Thymus (tissue), 14 donors: ENCODE data around the gene TBC1D23. TPM values are rescaled to one million over a fixed set of nuclear protein-coding genes. Genes with fewer than 3 reads are reported as not detected.

Experiments used
- DNase-seq, 9 donors: peaks; one replicate each; pipeline ENCODE4 v3.0.0-alpha.2; 2013; ENCODE audit warnings: low spot score in 9 of 9, low read depth in 6 of 9, missing footprints in 1 of 9
- H3K27ac ChIP-seq, 2 donors: one replicate each; pipeline ENCODE4 v1.5.1; 2013; ENCODE audit warnings: control low read depth in 1 of 2, low read depth in 1 of 2, low read length in 1 of 2, mild to moderate bottlenecking in 1 of 2, moderate library complexity in 1 of 2
- H3K27me3 ChIP-seq, 2 donors: one replicate each; pipeline ENCODE4 v1.5.1; 2013; ENCODE audit warnings: low read length in 1 of 2; ENCODE audit not compliant: control insufficient read depth in 2 of 2, insufficient read depth in 1 of 2
- H3K36me3 ChIP-seq, 2 donors: one replicate each; pipeline ENCODE4 v1.5.1; 2013; ENCODE audit warnings: low read length in 1 of 2, mild to moderate bottlenecking in 1 of 2, moderate library complexity in 1 of 2; ENCODE audit not compliant: control insufficient read depth in 2 of 2, insufficient read depth in 2 of 2
- H3K4me1 ChIP-seq, 2 donors: one replicate each; pipeline ENCODE4 v1.5.1; 2013; ENCODE audit warnings: low read length in 2 of 2; ENCODE audit not compliant: control insufficient read depth in 2 of 2, insufficient read depth in 2 of 2
- H3K4me3 ChIP-seq, 2 donors: one replicate each; pipeline ENCODE4 v1.5.1; 2013; ENCODE audit warnings: low read length in 2 of 2, control low read depth in 1 of 2, mild to moderate bottlenecking in 1 of 2
- H3K9me3 ChIP-seq, 2 donors: one replicate each; pipeline ENCODE4 v1.5.1; 2013; ENCODE audit warnings: low read length in 1 of 2, mild to moderate bottlenecking in 1 of 2; ENCODE audit not compliant: control insufficient read depth in 2 of 2, insufficient read depth in 1 of 2
- WGBS: extraction: QIAGEN DNeasy Blood & Tissue Kit; methylation state at CpG from one replicate; pipeline ENCODE4 v1.1.7; 2013; 5-methylcytosine and 5-hydroxymethylcytosine counted together
- long read RNA-seq, 10 donors: transcript quantifications; one replicate each; lab custom pipeline, GENCODE V29; 2026
- polyA plus RNA-seq: library from polyadenylated mRNA; stranded (reverse); fragments of 200-250 nt; gene quantifications from one replicate; pipeline ENCODE4 v1.2.3, GENCODE V29; 2013
- total RNA-seq: library from RNA; stranded (reverse); fragments of 120-200 nt; gene quantifications from one replicate; pipeline ENCODE4 v1.2.4, GENCODE V29; 2013
- donor health status: healthy.

TBC1D23 gene
- 26.0 TPM for total RNA-seq
- 39.6 TPM for polyA plus RNA-seq
- long read RNA-seq, donor 1, partial matches to known transcripts: 0 of 1 reads
- long read RNA-seq, donor 1, other reads (novel, unspliced or antisense): 0 of 1 reads
- long read RNA-seq, donor 2, transcript TBC1D23-202 (19 exons, 3,677 nt): major isoform, 6 of 10 reads
- long read RNA-seq, donor 2, partial matches to known transcripts: 0 of 10 reads
- long read RNA-seq, donor 2, other reads (novel, unspliced or antisense): 0 of 10 reads
- long read RNA-seq, donor 3, transcript TBC1D23-202 (19 exons, 3,677 nt): major isoform, 5 of 8 reads
- long read RNA-seq, donor 3, partial matches to known transcripts: 0 of 8 reads
- long read RNA-seq, donor 3, other reads (novel, unspliced or antisense): 0 of 8 reads
- long read RNA-seq, donor 4, partial matches to known transcripts: 0 of 1 reads
- long read RNA-seq, donor 4, other reads (novel, unspliced or antisense): 0 of 1 reads
- long read RNA-seq, donor 5, partial matches to known transcripts: 7 of 15 reads
- long read RNA-seq, donor 5, other reads (novel, unspliced or antisense): 0 of 15 reads
- long read RNA-seq, donor 6, partial matches to known transcripts: 0 of 8 reads
- long read RNA-seq, donor 6, other reads (novel, unspliced or antisense): 0 of 8 reads
- long read RNA-seq, donor 7, transcript TBC1D23-204 (4 exons, 2,304 nt): major isoform, 5 of 11 reads
- long read RNA-seq, donor 7, partial matches to known transcripts: 0 of 11 reads
- long read RNA-seq, donor 7, other reads (novel, unspliced or antisense): 0 of 11 reads
- long read RNA-seq, donor 8: 0 reads
- long read RNA-seq, donor 9, partial matches to known transcripts: 0 of 3 reads
- long read RNA-seq, donor 9, other reads (novel, unspliced or antisense): 0 of 3 reads
- long read RNA-seq, donor 10, partial matches to known transcripts: 0 of 3 reads
- long read RNA-seq, donor 10, other reads (novel, unspliced or antisense): 0 of 3 reads

GRCh38 chr3:100260685-100261484 is at the start of gene TBC1D23:
TBC1D23 (plus strand) TSS chr3:100260992; CDS start chr3:100261019, 27 bp downstream.
- Histone ChIP-seq H3K4me1 (peaks cover 10 to 13% of the 10 kb centered on the region in 2 donors), H3K4me3 (peak within 1 kb of the TSS; percentile 59 to 81), H3K36me3 (no peaks in the 10 kb centered on the region), H3K27me3 (no peaks in the 10 kb centered on the region), H3K27ac (peak within 1 kb of the TSS; percentile 74 to 80), H3K9me3 (no peaks in the 10 kb centered on the region)
- under 1% methylated on average over 49 of the region's 49 CpGs for WGBS
- DNase-seq: peak; percentile 85 to 98 (median 95)

GRCh38 chr3:100213891-100214573 is 46.8 kb upstream of the TBC1D23 start:
- Histone ChIP-seq H3K27me3 (no peaks in the 10 kb centered on the region), H3K36me3 (no peaks in the 10 kb centered on the region), H3K9me3 (no peaks in the 10 kb centered on the region), H3K4me1 (peaks cover 4 to 11% of the 10 kb centered on the region in 2 donors), H3K4me3 (no peak overlapping the region), H3K27ac (no peak overlapping the region)
- 97% methylated on average over 7 of the region's 7 CpGs for WGBS
- DNase-seq: no peak

DNA sequence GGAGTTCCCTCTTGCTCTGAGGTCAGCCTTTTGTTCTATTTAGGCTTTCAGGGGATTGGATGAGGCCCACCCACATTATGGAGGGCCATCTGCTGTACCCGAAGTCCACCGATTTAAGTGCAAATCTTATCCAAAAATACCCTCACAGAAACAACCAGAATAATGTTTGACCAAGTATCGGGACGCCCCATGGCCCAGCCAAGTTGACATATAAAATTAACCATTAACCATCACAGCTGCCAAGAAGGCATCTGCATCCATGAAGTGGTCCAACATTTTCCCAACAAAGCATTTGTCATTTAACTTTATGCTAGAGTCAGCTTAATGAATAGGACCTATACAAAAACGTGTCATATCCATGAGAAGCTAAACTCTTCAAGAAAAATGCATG is 46.2 kb upstream of the TBC1D23 start:
- DNase-seq: no peak
- H3K9me3 ChIP-seq: no peaks in the 10 kb centered on the region
- no peaks in the 10 kb centered on the region for H3K27me3 ChIP-seq
- no peak overlapping the region for H3K27ac ChIP-seq
- H3K36me3 ChIP-seq: no peaks in the 10 kb centered on the region
- peaks cover 4 to 11% of the 10 kb centered on the region in 2 donors for H3K4me1 ChIP-seq
- WGBS: 96% methylated on average over 5 of the region's 5 CpGs
- no peak overlapping the region for H3K4me3 ChIP-seq

DNA sequence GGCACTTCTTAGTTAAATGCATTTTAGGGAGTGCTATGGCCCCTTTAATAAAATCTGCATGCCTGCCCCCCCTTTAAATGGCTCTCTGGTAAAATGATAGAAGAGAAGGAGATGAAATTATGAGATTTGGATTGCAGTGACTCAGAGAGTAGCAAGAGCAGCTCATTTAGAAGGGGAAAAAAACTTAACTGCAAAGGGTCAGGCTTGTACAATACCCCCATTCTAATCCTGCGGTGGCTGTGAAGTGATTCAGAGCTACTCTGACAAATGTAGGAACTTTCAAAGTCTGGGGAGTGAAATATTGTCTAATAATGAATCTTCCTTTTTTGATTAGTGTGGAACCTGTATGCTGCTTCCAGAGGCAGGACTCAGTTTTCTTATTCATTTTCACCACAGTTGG is 44.1 kb upstream of the TBC1D23 start:
- Histone ChIP-seq H3K27ac (no peak overlapping the region), H3K4me1 (no peaks in the 10 kb centered on the region), H3K36me3 (no peaks in the 10 kb centered on the region), H3K4me3 (no peak overlapping the region), H3K27me3 (no peaks in the 10 kb centered on the region), H3K9me3 (no peaks in the 10 kb centered on the region)
- no peak for DNase-seq
- 95% methylated on average over 1 of the region's 1 CpG for WGBS

GRCh38 chr3:100221159-100221558 is 39.6 kb upstream of the TBC1D23 start:
- Histone ChIP-seq H3K27me3 (no peaks in the 10 kb centered on the region), H3K9me3 (no peaks in the 10 kb centered on the region), H3K27ac (no peak overlapping the region), H3K4me3 (no peak overlapping the region), H3K36me3 (no peaks in the 10 kb centered on the region), H3K4me1 (no peaks in the 10 kb centered on the region)
- 97% methylated on average over 1 of the region's 1 CpG for WGBS
- DNase-seq: no peak

- Histone ChIP-seq H3K27ac (no peak overlapping the region), H3K36me3 (no peaks in the 10 kb centered on the region), H3K4me3 (no peak overlapping the region), H3K27me3 (no peaks in the 10 kb centered on the region), H3K9me3 (no peaks in the 10 kb centered on the region), H3K4me1 (no peaks in the 10 kb centered on the region)
- DNase-seq: no peak
- 97% methylated on average over 26 of the region's 26 CpGs for WGBS
Measured at GRCh38 chr3:100225193-100225592, 35.6 kb upstream of the TBC1D23 start.

DNA sequence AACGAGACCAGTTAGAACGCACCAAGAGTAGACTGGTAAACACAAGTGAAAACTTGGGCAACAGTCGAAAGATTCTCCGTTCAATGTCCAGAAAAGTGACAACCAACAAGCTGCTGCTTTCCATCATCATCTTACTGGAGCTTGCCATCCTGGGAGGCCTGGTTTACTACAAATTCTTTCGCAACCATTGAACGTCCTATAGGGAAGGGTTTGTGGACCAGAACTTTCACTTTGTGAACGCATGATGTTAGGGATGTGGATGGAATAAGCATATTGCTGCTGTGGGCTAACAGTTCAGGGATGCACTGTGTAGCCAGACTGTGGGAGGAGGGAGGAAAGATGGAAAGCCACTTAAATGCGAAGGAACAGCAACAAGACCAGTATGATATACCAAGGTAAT is 34.9 kb upstream of the TBC1D23 start:
- WGBS: 98% methylated on average over 8 of the region's 8 CpGs
- no peak for DNase-seq
- H3K27ac ChIP-seq: no peak overlapping the region

GRCh38 chr3:100226712-100227429 is 33.9 kb upstream of the TBC1D23 start:
- DNase-seq: no peak
- H3K4me3 ChIP-seq: no peak overlapping the region
- H3K4me1 ChIP-seq: no peaks in the 10 kb centered on the region
- no peaks in the 10 kb centered on the region for H3K9me3 ChIP-seq
- H3K27ac ChIP-seq: no peak overlapping the region
- whole genome bisulfite sequencing: 92% methylated on average over 6 of the region's 6 CpGs
- H3K27me3 ChIP-seq: no peaks in the 10 kb centered on the region
- H3K36me3 ChIP-seq: no peaks in the 10 kb centered on the region

More for the DNA sequence above, 34.9 kb upstream of the TBC1D23 start:
- H3K4me3 ChIP-seq: no peak overlapping the region
- H3K4me1 ChIP-seq: no peaks in the 10 kb centered on the region
- H3K27me3 ChIP-seq: no peaks in the 10 kb centered on the region
- H3K9me3 ChIP-seq: no peaks in the 10 kb centered on the region
- no peaks in the 10 kb centered on the region for H3K36me3 ChIP-seq
